Measurements from ENCODE around the gene ELN.

Gene ELN

GRCh38 chr7:74001150-74001494 lies 26.9 kb upstream of the ELN start:
- H3K4me2 ChIP-seq (ENCODE audit: low read length), result no peak overlapping the region
- H3K36me3 ChIP-seq (ENCODE audit: control insufficient read depth, low read length), result no peaks in the 10 kb centered on the region
- no peaks in the 10 kb centered on the region for H4K20me1 ChIP-seq (ENCODE audit: control insufficient read depth, insufficient read depth, low read depth, low read length)
- H3K4me1 ChIP-seq (ENCODE audit: control insufficient read depth, low read length), result no peaks in the 10 kb centered on the region
- no peak overlapping the region for H3K27ac ChIP-seq (ENCODE audit: low read depth, low read length)
- no peaks in the 10 kb centered on the region for H3F3A ChIP-seq (ENCODE audit: control insufficient read depth, insufficient read depth)
- H3K9me2 ChIP-seq (replicated peaks; ENCODE audit: control insufficient read depth, low read length), result no peaks in the 10 kb centered on the region
- TF ChIP-seq CTCF (IDR thresholded peaks at IDR 0.05; ENCODE audit: low read depth, low read length, poor library complexity, severe bottlenecking) (no peak), EZH2phosphoT487 (IDR thresholded peaks at IDR 0.05; ENCODE audit: borderline replicate concordance, low read length) (no peak)
- H3K79me2 ChIP-seq (ENCODE audit: control insufficient read depth, low read length), result no peaks in the 10 kb centered on the region
- peaks cover 13% of the 10 kb centered on the region; the same call in 1 of the 2 replicates for H3K27me3 ChIP-seq (ENCODE audit: control insufficient read depth, low read length)
- no peaks in the 10 kb centered on the region for H3K9me3 ChIP-seq (ENCODE audit: control insufficient read depth, insufficient read depth, low read length)
- H3K4me3 ChIP-seq (ENCODE audit: low read length), result no peak overlapping the region

GRCh38 chr7:74002474-74003017 lies 25.4 kb upstream of the ELN start:
- Histone ChIP-seq H3K27ac (ENCODE audit: low read depth, low read length) (no peak overlapping the region), H3K4me2 (ENCODE audit: low read length) (no peak overlapping the region)

GRCh38 chr7:74003621-74004020 lies 24.4 kb upstream of the ELN start:
- Histone ChIP-seq H3K79me2 (ENCODE audit: control insufficient read depth, low read length) (no peaks in the 10 kb centered on the region), H3F3A (ENCODE audit: control insufficient read depth, insufficient read depth) (no peaks in the 10 kb centered on the region), H3K4me1 (ENCODE audit: control insufficient read depth, low read length) (no peaks in the 10 kb centered on the region), H3K4me3 (ENCODE audit: low read length) (no peak overlapping the region), H3K9me3 (ENCODE audit: control insufficient read depth, insufficient read depth, low read length) (no peaks in the 10 kb centered on the region), H3K36me3 (ENCODE audit: control insufficient read depth, low read length) (no peaks in the 10 kb centered on the region), H3K9me2 (replicated peaks; ENCODE audit: control insufficient read depth, low read length) (no peaks in the 10 kb centered on the region), H3K27me3 (ENCODE audit: control insufficient read depth, low read length) (peaks cover 13% of the 10 kb centered on the region; the same call in 1 of the 2 replicates), H3K27ac (ENCODE audit: low read depth, low read length) (no peak overlapping the region), H4K20me1 (ENCODE audit: control insufficient read depth, insufficient read depth, low read depth, low read length) (no peaks in the 10 kb centered on the region), H3K4me2 (ENCODE audit: low read length) (no peak overlapping the region)
- TF ChIP-seq EZH2phosphoT487 (IDR thresholded peaks at IDR 0.05; ENCODE audit: borderline replicate concordance, low read length) (no peak), CTCF (IDR thresholded peaks at IDR 0.05; ENCODE audit: low read depth, low read length, poor library complexity, severe bottlenecking) (no peak)

More at GRCh38 chr7:74002474-74003017, 25.4 kb upstream of the ELN start:
- peaks cover 13% of the 10 kb centered on the region; the same call in 1 of the 2 replicates for H3K27me3 ChIP-seq (ENCODE audit: control insufficient read depth, low read length)
- no peaks in the 10 kb centered on the region for H3K79me2 ChIP-seq (ENCODE audit: control insufficient read depth, low read length)
- no peaks in the 10 kb centered on the region for H3K9me2 ChIP-seq (replicated peaks; ENCODE audit: control insufficient read depth, low read length)
- no peaks in the 10 kb centered on the region for H3K4me1 ChIP-seq (ENCODE audit: control insufficient read depth, low read length)
- TF ChIP-seq CTCF (IDR thresholded peaks at IDR 0.05; ENCODE audit: low read depth, low read length, poor library complexity, severe bottlenecking) (no peak), EZH2phosphoT487 (IDR thresholded peaks at IDR 0.05; ENCODE audit: borderline replicate concordance, low read length) (no peak)
- H3K4me3 ChIP-seq (ENCODE audit: low read length), result no peak overlapping the region
- H3K9me3 ChIP-seq (ENCODE audit: control insufficient read depth, insufficient read depth, low read length), result no peaks in the 10 kb centered on the region
- no peaks in the 10 kb centered on the region for H4K20me1 ChIP-seq (ENCODE audit: control insufficient read depth, insufficient read depth, low read depth, low read length)
- no peaks in the 10 kb centered on the region for H3F3A ChIP-seq (ENCODE audit: control insufficient read depth, insufficient read depth)
- no peaks in the 10 kb centered on the region for H3K36me3 ChIP-seq (ENCODE audit: control insufficient read depth, low read length)
